Ascending aorta (tissue), 2 donors: ENCODE data around the gene NFATC2. TPM values are rescaled to one million over a fixed set of nuclear protein-coding genes. Genes with fewer than 3 reads are reported as not detected.

Experiments used
- DNase-seq, 2 donors: peaks; one replicate each; pipeline ENCODE4 v3.0.0-alpha.2; 2019; ENCODE audit warnings: low spot score in 2 of 2
- H3K27ac ChIP-seq, 2 donors: fragments of 200-600 bp; sonication (generic); one replicate each; pipeline ENCODE4 v1.5.1; 2016 to 2017; ENCODE audit warnings: mild to moderate bottlenecking in 1 of 2
- H3K27me3 ChIP-seq: fragments of 200-600 bp; sonication (generic); one replicate; pipeline ENCODE4 v1.5.1; 2017
- H3K36me3 ChIP-seq, 2 donors: fragments of 200-600 bp; sonication (generic); one replicate each; pipeline ENCODE4 v1.5.1; 2016
- H3K4me1 ChIP-seq, 2 donors: fragments of 200-600 bp; sonication (generic); one replicate each; pipeline ENCODE4 v1.5.1; 2016 to 2017; ENCODE audit warnings: mild to moderate bottlenecking in 1 of 2
- H3K4me3 ChIP-seq, 2 donors: fragments of 200-600 bp; sonication (generic); one replicate each; pipeline ENCODE4 v1.5.1; 2016 to 2017; ENCODE audit warnings: mild to moderate bottlenecking in 1 of 2
- H3K9me3 ChIP-seq, 2 donors: fragments of 200-600 bp; sonication (generic); one replicate each; pipeline ENCODE4 v1.5.1; 2016
- intact Hi-C: fragments of 100-400 bp; cut with DNase I; formaldehyde crosslinking; loops from one replicate; pipeline ENCODE4 v1.15.1; 2023
- total RNA-seq: library from RNA; depleted of rRNA; stranded (reverse); fragments of >200 nt; gene quantifications from one replicate; pipeline ENCODE4 v1.1.0, GENCODE V29; 2016
- TF ChIP-seq, protein P1 (sequence below), 3 experiments: fragments of 200-600 bp in 2 of 3; fragments of 450-650 bp in 1 of 3; sonication (generic) in 2 of 3; IDR thresholded peaks; one replicate each; pipeline ENCODE4 v1.5.1; 2016 to 2019; ENCODE audit warnings: antibody characterized with exemption in 3 of 3, mild to moderate bottlenecking in 1 of 3, moderate library complexity in 1 of 3

Gene NFATC2
- total RNA-seq, 1 donor from 2014 or later = 7.9 TPM

DNA sequence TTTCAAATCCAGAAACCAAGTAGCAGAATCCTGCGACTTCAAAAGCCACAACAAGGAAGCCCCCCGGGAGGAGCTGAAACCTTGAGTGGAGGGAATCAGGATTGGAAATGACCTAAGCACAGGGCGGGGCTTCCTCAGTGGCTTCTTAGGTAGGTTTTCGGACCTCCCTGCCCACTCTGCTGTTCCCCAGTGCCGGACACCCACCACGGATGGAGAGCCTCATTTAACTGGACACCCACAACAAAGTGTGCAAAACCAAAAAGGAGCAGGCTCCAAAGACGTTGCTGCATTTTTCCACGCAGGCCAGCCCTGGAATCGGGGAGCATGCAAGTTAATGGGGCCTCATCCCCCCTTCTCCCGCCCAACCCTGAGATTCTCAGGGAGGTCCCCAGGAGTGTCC, 144.4 kb downstream of the NFATC2 start:
- H3K36me3 ChIP-seq = no peaks in the 10 kb centered on the region
- H3K27ac ChIP-seq = no peak overlapping the region
- DNase-seq = no peak
- intact Hi-C loops = no loop called here
- no peaks in the 10 kb centered on the region for H3K9me3 ChIP-seq
- H3K4me1 ChIP-seq = peaks cover 8 to 25% of the 10 kb centered on the region in 2 donors
- TF ChIP-seq, protein P1, sequence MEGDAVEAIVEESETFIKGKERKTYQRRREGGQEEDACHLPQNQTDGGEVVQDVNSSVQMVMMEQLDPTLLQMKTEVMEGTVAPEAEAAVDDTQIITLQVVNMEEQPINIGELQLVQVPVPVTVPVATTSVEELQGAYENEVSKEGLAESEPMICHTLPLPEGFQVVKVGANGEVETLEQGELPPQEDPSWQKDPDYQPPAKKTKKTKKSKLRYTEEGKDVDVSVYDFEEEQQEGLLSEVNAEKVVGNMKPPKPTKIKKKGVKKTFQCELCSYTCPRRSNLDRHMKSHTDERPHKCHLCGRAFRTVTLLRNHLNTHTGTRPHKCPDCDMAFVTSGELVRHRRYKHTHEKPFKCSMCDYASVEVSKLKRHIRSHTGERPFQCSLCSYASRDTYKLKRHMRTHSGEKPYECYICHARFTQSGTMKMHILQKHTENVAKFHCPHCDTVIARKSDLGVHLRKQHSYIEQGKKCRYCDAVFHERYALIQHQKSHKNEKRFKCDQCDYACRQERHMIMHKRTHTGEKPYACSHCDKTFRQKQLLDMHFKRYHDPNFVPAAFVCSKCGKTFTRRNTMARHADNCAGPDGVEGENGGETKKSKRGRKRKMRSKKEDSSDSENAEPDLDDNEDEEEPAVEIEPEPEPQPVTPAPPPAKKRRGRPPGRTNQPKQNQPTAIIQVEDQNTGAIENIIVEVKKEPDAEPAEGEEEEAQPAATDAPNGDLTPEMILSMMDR (IDR thresholded peaks at IDR 0.05) = no peak
- H3K4me3 ChIP-seq = no peak overlapping the region
- H3K27me3 ChIP-seq = no peaks in the 10 kb centered on the region

DNA sequence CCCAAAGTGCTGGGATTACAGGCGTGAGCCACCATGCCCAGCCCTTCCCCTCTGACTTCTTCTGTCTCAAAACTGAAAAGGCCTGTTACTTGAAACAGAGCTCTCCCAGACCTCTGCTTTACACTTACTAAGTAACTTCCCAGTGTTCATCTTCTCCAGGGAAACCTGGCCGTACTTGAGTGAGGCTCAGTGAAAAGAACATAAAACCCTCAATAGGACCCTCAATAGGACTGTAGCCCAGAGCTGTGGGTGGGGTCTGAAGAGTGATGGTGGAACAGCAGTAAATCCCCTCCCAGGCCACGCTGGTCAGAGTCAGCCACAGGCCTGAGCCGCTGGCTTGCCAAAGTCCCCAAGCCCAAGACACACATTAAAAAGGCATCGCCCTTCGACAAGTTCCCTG, 145.4 kb downstream of the NFATC2 start:
- no peak overlapping the region for H3K4me3 ChIP-seq
- intact Hi-C loops = no loop called here
- no peaks in the 10 kb centered on the region for H3K36me3 ChIP-seq
- H3K27ac ChIP-seq = peak overlapping the region; percentile 72 to 73
- no peak for DNase-seq
- TF ChIP-seq, protein P1 (IDR thresholded peaks at IDR 0.05) = no peak
- H3K4me1 ChIP-seq = peaks cover 8 to 29% of the 10 kb centered on the region in 2 donors
- no peaks in the 10 kb centered on the region for H3K9me3 ChIP-seq
- H3K27me3 ChIP-seq = no peaks in the 10 kb centered on the region

DNA sequence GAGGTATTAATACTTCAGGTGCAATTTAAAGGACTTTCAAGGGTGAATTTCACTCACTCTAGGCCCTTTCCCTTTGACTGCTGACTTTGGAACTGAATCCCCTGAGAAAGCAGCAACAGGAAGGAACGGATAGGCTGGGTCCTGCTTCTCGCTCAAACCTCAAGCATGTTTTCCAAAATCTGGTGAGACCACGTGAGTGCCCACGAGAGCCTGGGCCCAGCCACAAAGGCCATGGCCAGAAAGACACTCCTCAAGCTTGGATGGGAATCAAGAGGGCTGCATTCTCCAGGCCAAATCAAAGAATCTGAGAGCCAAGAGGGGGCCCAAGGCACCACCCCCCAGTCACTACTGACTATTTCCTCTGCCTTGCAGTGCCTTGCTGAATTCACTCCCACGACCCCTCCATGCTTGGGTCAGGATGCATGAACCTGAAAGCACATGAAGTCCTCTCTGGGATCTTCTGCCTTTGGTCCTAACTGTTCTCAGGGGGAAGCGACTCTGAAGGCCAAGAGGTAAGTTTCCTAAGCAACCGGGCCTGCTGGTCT, 146.1 kb downstream of the NFATC2 start:
- TF ChIP-seq, protein P1 (IDR thresholded peaks at IDR 0.05) = no peak
- H3K36me3 ChIP-seq = no peaks in the 10 kb centered on the region
- peak overlapping the region; percentile 72 to 73 for H3K27ac ChIP-seq
- peaks cover 8 to 29% of the 10 kb centered on the region in 2 donors for H3K4me1 ChIP-seq
- no peak for DNase-seq
- no peaks in the 10 kb centered on the region for H3K27me3 ChIP-seq
- intact Hi-C loops = no loop called here
- no peaks in the 10 kb centered on the region for H3K9me3 ChIP-seq
- H3K4me3 ChIP-seq = no peak overlapping the region

DNA sequence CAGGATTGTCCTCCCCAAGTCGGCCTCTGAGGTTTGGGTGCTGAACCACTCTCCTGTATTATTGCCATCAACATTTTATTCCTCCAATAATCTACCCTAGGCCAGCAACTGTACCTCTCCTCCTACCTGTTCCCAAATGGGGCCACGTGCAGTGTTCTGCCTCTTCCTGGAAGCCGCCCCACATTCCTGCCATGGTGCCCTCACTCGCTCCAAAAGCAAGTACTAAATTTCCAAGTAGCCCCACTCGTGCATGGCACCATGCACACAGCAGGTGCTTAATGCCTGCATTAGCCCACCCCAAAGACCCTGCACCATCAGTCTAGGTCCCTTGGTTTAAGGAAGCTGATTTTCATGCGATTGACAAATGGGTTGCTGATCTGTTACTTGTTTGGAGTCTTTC, 147.8 kb downstream of the NFATC2 start:
- H3K9me3 ChIP-seq = no peaks in the 10 kb centered on the region
- H3K27me3 ChIP-seq = no peaks in the 10 kb centered on the region
- H3K4me1 ChIP-seq = peaks cover 8 to 29% of the 10 kb centered on the region in 2 donors
- DNase-seq = no peak
- intact Hi-C loops = no loop called here
- peak overlapping the region; percentile 43 to 73 for H3K27ac ChIP-seq
- no peak overlapping the region for H3K4me3 ChIP-seq
- TF ChIP-seq, protein P1 (IDR thresholded peaks at IDR 0.05) = no peak
- H3K36me3 ChIP-seq = no peaks in the 10 kb centered on the region

DNA sequence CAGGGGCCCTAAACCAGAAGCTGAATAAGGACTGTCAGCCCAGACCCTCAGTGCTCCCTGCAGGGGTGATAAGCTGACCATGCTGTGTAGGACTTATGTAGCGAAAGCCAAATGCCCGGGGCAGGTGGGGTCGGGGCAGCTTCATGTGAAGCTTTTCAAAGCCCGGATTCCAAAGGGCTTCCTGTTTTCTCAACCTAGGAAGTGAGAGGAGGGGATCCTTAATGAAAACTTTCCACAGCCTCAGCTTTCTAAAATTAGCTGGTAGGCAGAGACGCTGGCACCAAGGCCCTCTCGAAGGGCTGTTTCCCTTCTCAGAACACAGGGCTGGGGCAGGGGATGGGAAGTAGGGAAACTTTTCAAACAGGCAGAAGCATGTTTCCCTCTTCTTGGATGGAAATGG, 148.9 kb downstream of the NFATC2 start:
- DNase-seq = no peak
- intact Hi-C loops = no loop called here
- Histone ChIP-seq H3K36me3 (no peaks in the 10 kb centered on the region), H3K9me3 (no peaks in the 10 kb centered on the region), H3K4me3 (no peak overlapping the region), H3K4me1 (peaks cover 8 to 29% of the 10 kb centered on the region in 2 donors), H3K27me3 (no peaks in the 10 kb centered on the region), H3K27ac (peak overlapping the region; percentile 43 to 56)
- TF ChIP-seq, protein P1 (IDR thresholded peaks at IDR 0.05) = no peak
